ENCODE measurements around the gene BMI1.
"Not testable (repeated sequence)": the region's sequence is repeated elsewhere in the genome, so short reads cannot be mapped to it uniquely, and the experiment has no call there.

BMI1 gene

DNA sequence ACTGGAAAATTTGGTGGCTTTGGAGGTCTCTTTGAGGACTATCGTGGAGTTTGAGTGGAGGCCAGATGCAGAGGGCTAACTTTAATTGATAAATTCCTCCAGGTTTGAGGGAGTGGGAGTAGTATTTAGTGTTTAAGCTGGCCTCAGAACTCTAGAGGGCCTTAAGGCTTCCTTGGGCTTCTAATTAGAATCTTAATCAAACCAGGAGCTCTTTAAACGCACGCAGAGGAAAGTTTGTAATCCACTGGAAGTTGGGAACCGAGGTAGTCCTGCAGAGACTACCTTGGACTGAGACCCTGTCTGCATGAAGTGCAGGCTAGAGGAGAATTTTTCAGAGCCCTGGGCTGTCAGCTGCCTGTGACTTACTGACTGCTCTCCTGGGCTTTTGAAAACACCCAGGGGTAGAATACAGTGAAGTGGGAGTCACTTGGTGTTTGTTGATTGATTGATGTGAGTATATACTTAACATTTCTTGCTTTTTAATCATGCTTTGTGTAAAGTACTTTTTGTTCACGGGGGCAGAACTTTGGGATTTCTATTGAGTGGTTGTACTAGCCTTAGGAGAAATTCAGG is 30.3 kb downstream of the BMI1 start:
- DNase-seq (ENCODE audit: extremely low read depth, low read depth) = no peak

DNA sequence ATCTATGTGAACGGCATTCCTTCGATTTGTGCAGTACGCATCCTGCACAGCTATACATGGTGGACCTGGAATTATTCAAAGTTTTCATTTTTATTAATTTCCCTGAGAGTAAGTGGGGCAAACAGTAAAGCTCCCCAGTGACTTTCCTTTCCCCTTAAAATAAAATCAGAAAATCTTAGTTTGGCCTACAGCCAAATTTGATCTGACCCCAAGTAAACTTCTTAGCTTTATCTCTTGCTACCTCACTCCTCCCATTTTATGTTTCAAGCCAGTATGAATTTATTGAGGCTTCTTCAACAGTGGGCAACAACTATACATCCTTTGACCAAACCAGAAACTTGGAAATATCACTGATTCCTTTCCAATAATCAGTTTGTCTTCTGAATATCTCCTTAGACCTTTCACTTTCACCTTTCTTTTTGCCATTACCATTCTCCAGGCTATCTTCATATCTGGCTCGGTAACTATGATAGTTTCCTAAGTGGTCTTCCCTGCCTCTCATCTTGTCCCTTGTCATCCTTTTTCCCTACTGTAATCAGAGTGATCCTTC is 35.5 kb downstream of the BMI1 start:
- H3K4me3 ChIP-seq (replicated peaks; ENCODE audit: low read depth, low read length) = no peak overlapping the region
- DNase-seq (ENCODE audit: extremely low read depth, low read depth) = no peak
- TF ChIP-seq, protein P1, sequence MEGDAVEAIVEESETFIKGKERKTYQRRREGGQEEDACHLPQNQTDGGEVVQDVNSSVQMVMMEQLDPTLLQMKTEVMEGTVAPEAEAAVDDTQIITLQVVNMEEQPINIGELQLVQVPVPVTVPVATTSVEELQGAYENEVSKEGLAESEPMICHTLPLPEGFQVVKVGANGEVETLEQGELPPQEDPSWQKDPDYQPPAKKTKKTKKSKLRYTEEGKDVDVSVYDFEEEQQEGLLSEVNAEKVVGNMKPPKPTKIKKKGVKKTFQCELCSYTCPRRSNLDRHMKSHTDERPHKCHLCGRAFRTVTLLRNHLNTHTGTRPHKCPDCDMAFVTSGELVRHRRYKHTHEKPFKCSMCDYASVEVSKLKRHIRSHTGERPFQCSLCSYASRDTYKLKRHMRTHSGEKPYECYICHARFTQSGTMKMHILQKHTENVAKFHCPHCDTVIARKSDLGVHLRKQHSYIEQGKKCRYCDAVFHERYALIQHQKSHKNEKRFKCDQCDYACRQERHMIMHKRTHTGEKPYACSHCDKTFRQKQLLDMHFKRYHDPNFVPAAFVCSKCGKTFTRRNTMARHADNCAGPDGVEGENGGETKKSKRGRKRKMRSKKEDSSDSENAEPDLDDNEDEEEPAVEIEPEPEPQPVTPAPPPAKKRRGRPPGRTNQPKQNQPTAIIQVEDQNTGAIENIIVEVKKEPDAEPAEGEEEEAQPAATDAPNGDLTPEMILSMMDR (IDR thresholded peaks at IDR 0.05; ENCODE audit: low read depth, low read length, missing control alignments) = no peak

More for the DNA sequence above, 30.3 kb downstream of the BMI1 start:
- TF ChIP-seq, protein P1 (IDR thresholded peaks at IDR 0.05; ENCODE audit: low read depth, low read length, missing control alignments) = no peak
- H3K4me3 ChIP-seq (replicated peaks; ENCODE audit: low read depth, low read length) = no peak overlapping the region

DNA sequence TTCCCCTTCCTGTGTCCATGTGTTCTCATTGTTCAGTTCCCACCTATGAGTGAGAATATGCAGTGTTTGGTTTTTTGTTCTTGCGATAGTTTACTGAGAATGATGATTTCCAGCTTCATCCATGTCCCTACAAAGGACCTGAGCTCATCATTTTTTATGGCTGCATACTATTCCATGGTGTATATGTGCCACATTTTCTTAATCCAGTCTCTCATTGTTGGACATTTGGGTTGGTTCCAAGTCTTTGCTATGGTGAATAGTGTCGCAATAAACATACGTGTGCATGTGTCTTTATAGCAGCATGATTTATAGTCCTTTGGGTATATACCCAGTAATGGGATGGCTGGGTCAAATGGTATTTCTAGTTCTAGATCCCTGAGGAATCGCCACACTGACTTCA is 36.9 kb downstream of the BMI1 start:
- DNase-seq (ENCODE audit: extremely low read depth, low read depth); H3K4me3 ChIP-seq (replicated peaks; ENCODE audit: low read depth, low read length): not testable (repeated sequence)

DNA sequence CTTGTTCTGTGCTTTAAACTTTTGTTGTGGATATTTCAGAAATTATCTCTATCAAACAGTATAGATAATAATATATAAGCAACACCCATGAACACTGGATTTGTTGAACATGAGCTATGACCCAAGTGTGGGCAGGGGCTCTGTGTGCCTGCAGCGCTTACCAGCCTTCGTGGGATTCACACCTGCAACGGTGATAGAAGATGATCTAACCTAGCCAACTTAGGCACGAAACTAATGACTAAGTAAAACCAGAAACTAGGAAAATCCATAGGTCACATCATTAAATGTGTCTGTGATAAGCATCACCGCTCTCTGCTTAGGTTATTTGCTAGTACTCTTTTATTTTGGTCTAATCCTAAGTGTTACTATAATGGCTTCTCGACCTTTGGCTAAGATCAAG is 42.4 kb downstream of the BMI1 start:
- DNase-seq (ENCODE audit: extremely low read depth, low read depth) = no peak
- no peak overlapping the region for H3K4me3 ChIP-seq (replicated peaks; ENCODE audit: low read depth, low read length)
- TF ChIP-seq, protein P1 (IDR thresholded peaks at IDR 0.05; ENCODE audit: low read depth, low read length, missing control alignments) = no peak

DNA sequence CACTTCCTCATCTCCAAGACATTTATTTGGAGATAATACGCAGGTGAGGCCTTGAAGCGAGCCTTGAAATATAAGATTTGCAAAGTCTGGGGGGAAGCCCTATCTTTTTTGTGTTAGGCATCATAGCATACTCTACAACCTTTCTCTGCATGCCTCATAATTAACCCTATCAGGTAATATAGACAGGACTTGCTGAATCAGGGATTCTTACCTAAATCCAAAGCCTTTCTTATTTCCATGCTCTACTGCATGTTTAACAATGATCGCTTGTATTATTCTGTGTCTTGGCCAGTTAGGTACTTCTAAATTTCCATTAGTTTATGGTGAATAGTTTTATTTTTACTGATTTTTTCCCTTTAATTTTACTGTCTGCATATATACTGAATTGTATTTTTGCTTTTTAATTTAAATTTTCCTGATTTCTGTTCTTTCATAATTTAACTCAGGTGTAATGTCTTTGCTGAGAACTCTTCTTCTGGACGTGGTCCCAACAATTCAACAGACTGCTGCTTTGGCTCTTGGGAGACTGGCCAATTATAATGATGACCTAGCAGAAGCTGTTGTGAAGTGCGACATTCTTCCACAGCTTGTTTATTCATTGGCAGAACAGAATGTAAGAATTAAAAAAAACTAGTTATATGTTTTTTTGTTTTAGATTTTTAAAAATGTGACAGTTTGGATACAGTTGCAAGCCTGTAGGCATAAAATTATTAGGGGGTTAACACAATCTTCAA is 43.7 kb downstream of the BMI1 start:
- no peak overlapping the region for H3K4me3 ChIP-seq (replicated peaks; ENCODE audit: low read depth, low read length)
- TF ChIP-seq, protein P1 (IDR thresholded peaks at IDR 0.05; ENCODE audit: low read depth, low read length, missing control alignments) = no peak
- no peak for DNase-seq (ENCODE audit: extremely low read depth, low read depth)

DNA sequence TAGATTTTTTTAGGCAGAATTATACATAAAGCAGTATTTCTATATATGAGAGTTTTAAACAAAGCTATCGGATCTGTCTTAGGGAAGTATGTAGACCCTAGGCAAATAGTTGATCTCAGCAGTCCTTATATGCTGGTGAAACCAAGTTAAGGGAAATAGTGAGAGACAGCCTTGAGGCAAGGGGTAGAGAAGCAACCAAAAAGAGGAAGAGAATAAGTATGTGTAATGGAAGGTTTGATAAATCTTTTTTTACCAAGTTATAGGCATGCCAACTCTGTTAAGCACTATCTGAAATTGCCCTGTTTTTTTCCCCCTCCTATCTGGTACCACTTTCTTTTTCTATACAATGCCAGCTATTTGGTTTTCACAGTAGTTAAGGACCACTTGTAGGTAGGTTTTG is 44.3 kb downstream of the BMI1 start:
- no peak for DNase-seq (ENCODE audit: extremely low read depth, low read depth)
- H3K4me3 ChIP-seq (replicated peaks; ENCODE audit: low read depth, low read length) = no peak overlapping the region
- TF ChIP-seq, protein P1 (IDR thresholded peaks at IDR 0.05; ENCODE audit: low read depth, low read length, missing control alignments) = no peak

DNA sequence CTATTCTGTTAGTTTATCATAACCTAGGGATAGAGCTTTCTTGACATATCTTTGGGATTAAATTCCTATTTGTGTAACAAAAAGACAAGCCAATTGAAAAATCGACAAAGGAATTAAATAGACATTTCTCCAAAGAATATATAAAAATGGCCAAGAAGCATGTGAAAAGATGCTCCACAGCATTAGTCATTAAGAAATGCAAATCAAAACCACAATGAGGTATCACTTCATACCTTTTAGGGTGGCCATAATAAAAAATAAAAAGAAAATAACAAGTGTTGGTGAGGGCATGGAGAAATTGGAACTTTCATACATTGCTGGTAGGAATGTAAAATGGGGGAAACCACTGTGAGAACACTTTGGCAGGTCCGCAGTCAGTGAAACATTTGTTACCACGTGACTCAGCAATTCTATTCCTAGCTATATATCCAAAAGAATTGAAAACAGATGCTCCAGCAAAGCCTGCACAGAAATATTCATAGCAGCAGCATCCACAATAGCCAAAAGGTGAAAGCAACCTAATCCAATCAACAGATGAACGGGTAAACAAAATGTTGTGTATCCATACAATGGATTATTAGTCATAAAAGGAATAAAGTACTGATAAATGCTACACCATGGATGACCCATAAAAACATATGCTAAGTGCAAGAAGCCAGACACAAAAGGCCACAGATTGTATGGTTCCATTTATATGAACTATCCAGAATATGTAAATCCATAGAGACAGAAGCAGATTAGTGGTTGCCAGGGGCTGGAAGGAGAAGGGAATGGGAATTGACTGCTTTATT is 44.9 kb downstream of the BMI1 start:
- no peak overlapping the region for H3K4me3 ChIP-seq (replicated peaks; ENCODE audit: low read depth, low read length)
- DNase-seq (ENCODE audit: extremely low read depth, low read depth) = peak; percentile 26
- TF ChIP-seq, protein P1 (IDR thresholded peaks at IDR 0.05; ENCODE audit: low read depth, low read length, missing control alignments) = no peak
